ENCODE results near the gene ZNF608. TPM values are rescaled to one million over a fixed set of nuclear protein-coding genes. Genes with fewer than 3 reads are reported as not detected.

Gene ZNF608
- total RNA-seq, 1 experiment from 2014 or later: 7.3 TPM

GRCh38 chr5:124697933-124698591 lies 48.4 kb downstream of the ZNF608 start:
- H3K36me3 Mint-ChIP-seq (ENCODE audit: insufficient read depth, unreplicated experiment): no peaks in the 10 kb centered on the region
- no peak for TF ChIP-seq CTCF (IDR thresholded peaks at IDR 0.05; ENCODE audit: unreplicated experiment)
- no peaks in the 10 kb centered on the region for H3K4me1 Mint-ChIP-seq (ENCODE audit: low read depth, unreplicated experiment)
- intact Hi-C loops (cut with micrococcal nuclease; ENCODE audit: unreplicated experiment): no loop called here
- CTCF ChIA-PET: no interaction called here
- no TSS peak for BruUV-seq (replicated peaks)
- H3K27me3 Mint-ChIP-seq (ENCODE audit: unreplicated experiment): no peaks in the 10 kb centered on the region
- H3K4me3 Mint-ChIP-seq (ENCODE audit: low read depth, unreplicated experiment): no peak overlapping the region
- no peak overlapping the region for H3K27ac Mint-ChIP-seq (ENCODE audit: unreplicated experiment)
- H3K9me3 Mint-ChIP-seq (ENCODE audit: low read depth, unreplicated experiment): no peaks in the 10 kb centered on the region
- no peak for DNase-seq

- Mint-ChIP-seq H3K36me3 (ENCODE audit: insufficient read depth, unreplicated experiment) (no peaks in the 10 kb centered on the region), H3K27ac (ENCODE audit: unreplicated experiment) (no peak overlapping the region), H3K4me3 (ENCODE audit: low read depth, unreplicated experiment) (no peak overlapping the region), H3K4me1 (ENCODE audit: low read depth, unreplicated experiment) (no peaks in the 10 kb centered on the region), H3K27me3 (ENCODE audit: unreplicated experiment) (no peaks in the 10 kb centered on the region), H3K9me3 (ENCODE audit: low read depth, unreplicated experiment) (no peaks in the 10 kb centered on the region)
- TF ChIP-seq CTCF (IDR thresholded peaks at IDR 0.05; ENCODE audit: unreplicated experiment): no peak
- intact Hi-C loops (cut with micrococcal nuclease; ENCODE audit: unreplicated experiment): no loop called here
- CTCF ChIA-PET: no interaction called here
- no TSS peak for BruUV-seq (replicated peaks)
- no peak for DNase-seq
Observed at GRCh38 chr5:124697501-124697900, 48.9 kb downstream of the ZNF608 start.

GRCh38 chr5:124696898-124697297 lies 49.5 kb downstream of the ZNF608 start:
- CTCF ChIA-PET: no interaction called here
- H3K27ac Mint-ChIP-seq (ENCODE audit: unreplicated experiment): no peak overlapping the region
- no peaks in the 10 kb centered on the region for H3K4me1 Mint-ChIP-seq (ENCODE audit: low read depth, unreplicated experiment)
- BruUV-seq (replicated peaks): no TSS peak
- no peak for DNase-seq
- H3K27me3 Mint-ChIP-seq (ENCODE audit: unreplicated experiment): no peaks in the 10 kb centered on the region
- H3K36me3 Mint-ChIP-seq (ENCODE audit: insufficient read depth, unreplicated experiment): no peaks in the 10 kb centered on the region
- TF ChIP-seq CTCF (IDR thresholded peaks at IDR 0.05; ENCODE audit: unreplicated experiment): no peak
- intact Hi-C loops (cut with micrococcal nuclease; ENCODE audit: unreplicated experiment): no loop called here
- H3K9me3 Mint-ChIP-seq (ENCODE audit: low read depth, unreplicated experiment): no peaks in the 10 kb centered on the region
- no peak overlapping the region for H3K4me3 Mint-ChIP-seq (ENCODE audit: low read depth, unreplicated experiment)

Measured in Calu3 (cell line).